HG03060 (cell line): Measurements from ENCODE around the gene UBASH3A.
A peak's percentile ranks its signal among the peaks of the same experiment; 100 is the strongest.
"Not testable (repeated sequence)": the region's sequence is repeated elsewhere in the genome, so short reads cannot be mapped to it uniquely, and the experiment has no call there.

Experiments used
- ATAC-seq: cut with Tn5 transposase; IDR thresholded peaks from one replicate; pipeline ENCODE4 v1.9.1; 2021; ENCODE audit warnings: low read depth, moderate number of reproducible peaks; ENCODE audit not compliant: unreplicated experiment

Gene UBASH3A

DNA sequence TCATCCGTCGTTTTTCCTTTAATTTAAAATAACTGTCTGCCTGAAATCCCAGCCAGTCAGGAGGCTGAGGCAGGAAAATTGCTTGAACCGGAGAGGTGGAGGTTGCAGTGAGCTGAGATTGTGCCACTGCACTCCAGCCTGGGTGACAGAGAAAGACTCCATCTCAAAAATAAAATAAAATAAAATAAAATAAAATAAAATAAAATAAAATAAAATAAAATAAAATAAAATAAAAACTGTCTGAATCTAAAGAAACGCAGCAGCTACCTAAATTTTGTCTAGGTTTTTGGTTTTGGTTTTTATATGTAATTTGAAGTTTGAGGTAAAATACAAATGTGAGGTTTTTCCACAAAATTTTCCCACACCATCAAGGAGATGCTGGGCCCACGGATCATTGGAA is 5.0 kb downstream of the UBASH3A start:
- not testable (repeated sequence) for ATAC-seq

GRCh38 chr21:42409366-42409765 is 5.7 kb downstream of the UBASH3A start:
- ATAC-seq: no peak

- no peak for ATAC-seq
Measured at GRCh38 chr21:42411197-42411869, 7.6 kb downstream of the UBASH3A start.

- no peak for ATAC-seq
Measured at GRCh38 chr21:42411891-42412635, 8.4 kb downstream of the UBASH3A start.

DNA sequence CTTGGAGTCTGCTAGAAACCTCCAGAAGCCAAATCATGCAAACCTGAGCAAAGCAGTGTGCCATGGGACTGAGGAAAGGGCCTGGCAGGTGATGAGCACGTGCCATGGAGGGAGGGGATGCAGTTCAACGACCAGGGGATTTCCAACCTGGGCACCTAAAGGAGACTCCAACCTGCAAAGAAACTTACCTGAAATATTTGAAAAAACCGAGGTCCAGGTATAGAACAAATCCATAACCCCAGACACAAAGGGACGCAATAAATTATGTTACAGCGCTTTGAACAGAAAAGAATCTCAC is 8.9 kb downstream of the UBASH3A start:
- ATAC-seq: no peak

- ATAC-seq: no peak
Measured at GRCh38 chr21:42413093-42413492, 9.4 kb downstream of the UBASH3A start.

DNA sequence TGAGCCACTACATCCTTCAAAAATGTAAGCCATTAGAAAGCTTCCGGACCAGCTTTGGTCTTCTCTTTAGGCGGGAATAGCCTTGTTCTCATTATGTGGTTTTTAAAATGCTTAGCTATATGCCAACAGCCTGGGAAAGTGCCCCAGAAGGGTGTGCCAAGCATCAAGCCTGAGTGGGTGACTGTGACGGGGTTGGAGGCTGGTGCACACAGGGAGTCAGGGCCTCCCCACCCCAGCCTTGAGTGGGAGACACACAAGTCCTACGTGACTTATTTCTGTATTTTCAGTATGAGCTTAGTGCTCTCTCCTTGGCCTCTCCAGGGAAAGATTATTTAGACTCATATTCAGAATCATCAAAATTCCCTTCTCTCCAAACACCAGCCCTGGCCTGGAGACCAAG is 9.8 kb downstream of the UBASH3A start:
- no peak for ATAC-seq

- ATAC-seq: no peak
Measured at GRCh38 chr21:42414066-42414465, 10.4 kb downstream of the UBASH3A start.

DNA sequence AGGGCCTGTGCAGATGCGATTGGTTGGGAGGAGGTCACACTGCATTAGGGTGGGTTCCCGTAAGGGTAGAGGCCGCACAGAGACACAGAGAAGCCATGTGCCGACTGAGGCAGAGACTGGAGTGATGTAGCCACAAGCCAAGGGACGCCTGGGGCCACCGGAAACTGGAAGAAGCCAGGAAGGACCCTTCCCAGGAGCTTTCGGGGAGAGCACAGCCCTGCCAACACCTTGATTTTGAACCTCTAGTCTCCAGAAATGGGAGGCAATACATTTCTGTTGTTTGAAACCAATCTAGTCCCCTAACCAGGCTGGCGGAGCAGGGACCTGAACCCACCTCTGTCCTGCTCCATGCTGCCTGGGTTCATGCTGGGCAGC is 10.8 kb downstream of the UBASH3A start:
- no peak for ATAC-seq

DNA sequence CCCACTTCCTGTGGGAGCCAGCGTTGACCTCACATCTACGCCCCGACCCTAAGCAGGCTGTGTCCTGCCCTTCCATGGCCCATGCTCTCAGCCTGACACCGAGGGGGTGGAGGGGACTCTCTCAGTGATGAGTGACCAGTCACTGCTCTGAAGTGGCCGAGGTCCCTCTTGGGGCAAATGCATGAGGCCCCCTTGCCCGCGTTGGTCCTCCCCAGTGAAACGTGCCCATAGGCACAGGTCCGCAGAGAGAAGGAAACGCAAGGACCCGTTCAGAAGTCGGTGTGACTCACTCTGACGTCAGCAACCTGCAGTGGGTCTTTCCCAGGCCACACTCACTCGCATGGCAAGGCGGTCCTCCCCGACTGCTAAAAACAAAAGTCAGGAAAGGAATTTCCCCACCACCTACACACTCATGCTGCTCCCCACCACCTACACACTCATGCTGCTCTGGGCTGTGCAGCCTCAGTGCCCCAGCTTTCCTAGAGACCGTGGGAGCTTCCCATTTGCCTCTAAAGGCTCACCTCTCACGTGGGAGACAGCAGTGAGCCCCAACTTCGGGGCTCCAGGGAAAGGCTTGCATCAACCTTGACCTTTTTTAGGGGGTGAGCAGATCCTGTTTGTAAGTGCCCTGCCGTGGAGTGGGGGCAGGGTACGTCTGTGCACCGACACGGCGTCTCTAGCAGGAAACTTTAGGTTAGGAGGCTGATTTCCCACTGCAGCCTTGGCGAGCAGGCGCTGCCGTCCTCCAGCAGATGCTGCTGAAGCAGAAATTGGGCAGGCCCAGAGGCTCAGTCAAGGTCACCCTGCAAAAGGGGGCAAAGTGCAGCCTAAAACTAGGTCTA is 11.4 kb downstream of the UBASH3A start:
- ATAC-seq: peak; percentile 81

DNA sequence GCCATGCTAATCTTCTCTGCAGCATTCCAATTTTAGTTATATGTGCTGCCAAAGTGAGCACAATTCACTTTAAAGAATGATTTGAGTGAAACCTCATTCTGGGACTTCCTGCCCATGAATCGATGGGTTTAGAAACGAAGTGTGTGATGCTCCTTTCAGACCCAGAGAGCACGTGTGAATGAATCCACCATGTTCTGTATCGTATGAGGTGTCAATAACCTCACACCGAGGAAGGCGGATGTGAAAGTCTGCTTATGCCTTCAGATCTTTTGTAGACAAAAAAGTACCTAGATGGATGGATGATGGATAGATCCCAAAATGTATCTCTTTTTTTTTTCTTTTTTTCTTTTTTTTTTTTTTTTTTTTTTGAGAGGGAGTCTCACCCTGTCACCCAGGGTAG is 13.8 kb downstream of the UBASH3A start:
- ATAC-seq: no peak

DNA sequence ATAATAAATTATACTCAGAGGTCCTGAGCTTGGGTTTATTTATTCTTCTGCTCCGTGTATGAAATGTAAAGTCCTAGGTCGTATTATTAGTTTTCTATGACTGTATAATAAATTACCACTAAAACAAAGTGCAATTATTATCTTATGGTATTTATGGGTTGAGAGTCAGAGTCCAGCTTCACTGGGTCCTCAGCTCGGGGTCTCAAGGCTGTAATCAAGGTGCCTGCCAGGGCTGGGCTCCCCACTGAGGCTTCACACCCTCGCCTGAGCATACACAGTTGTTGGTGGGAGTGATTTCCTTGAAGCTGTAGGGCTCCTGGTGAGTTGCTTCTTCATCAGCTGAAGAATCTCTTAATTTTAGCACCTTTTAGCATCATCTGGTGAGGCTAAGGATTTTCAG is 15.2 kb downstream of the UBASH3A start:
- ATAC-seq: no peak

DNA sequence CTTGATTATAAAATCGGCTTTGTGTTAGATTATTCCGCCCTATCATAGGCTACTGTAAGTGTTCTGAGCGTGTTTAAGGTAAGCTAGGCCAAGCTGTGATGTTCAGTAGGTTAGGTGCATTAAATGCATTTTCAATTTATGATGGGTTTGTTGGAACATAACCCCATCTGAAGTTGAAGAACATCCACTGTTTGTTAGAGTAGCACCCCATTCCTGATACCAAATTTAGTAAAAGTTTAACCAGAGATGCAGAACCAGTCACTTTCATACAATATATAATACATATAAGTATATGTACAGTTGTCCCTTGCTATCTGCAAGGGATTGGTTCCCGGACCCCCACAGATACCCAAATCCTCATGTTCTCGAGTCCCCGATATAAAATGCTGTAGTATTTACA is 16.1 kb downstream of the UBASH3A start:
- no peak for ATAC-seq

GRCh38 chr21:42421018-42421793 is 17.5 kb downstream of the UBASH3A start:
- ATAC-seq: no peak

DNA sequence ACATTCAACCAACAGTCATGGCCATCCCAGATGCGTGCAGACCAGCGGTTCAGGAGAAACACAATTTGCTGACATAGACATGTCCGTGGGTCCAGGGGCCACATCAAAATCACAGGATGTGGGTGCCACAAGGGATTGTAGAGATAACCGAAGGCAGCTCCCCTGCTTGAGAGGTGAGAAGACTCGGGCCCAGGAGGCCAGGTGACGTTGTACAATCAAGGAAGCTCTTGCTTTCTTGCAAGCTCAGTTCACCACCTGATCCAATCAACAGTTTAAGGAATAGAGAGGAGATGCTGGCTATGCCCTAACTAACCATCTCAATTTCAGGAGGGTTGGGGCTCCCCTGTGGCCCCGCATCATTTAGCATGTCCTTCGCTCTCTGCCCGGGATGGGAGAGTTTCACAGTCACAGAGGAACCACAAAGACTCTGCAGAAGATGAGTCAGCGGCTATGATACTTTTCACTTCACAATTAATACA is 19.5 kb downstream of the UBASH3A start:
- ATAC-seq: no peak

- ATAC-seq: no peak
Measured at GRCh38 chr21:42423685-42424084, 20.0 kb downstream of the UBASH3A start.

DNA sequence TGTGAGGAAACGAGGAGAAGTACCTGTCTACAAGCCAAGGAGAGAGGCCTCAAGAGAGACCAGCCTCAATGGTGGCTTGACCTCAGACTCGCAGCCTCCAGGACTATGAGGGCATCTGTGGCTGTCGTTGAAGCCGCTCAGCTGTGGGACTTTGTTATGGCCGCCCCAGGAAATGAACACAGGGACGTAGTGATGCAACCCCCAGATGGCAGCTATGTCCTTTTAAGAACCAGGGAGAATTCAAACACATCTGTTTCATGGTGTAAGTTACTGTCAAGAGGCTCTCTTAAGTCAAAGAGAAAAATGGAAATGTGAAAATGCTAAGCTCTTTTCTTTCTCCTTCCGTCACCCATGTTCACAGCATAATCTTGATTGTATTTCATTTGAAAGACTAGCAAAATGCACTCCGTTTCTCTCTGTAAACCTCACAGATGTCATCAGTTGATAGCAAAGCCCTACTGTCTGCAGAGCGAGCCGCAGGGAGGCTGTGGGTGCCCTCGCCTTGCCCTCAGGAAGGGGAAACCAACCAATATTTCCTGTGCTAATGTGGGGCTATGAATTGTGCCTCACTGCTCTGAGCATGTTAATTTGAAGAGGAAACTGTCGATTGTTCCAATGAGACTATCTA is 21.3 kb downstream of the UBASH3A start:
- ATAC-seq: no peak

GRCh38 chr21:42425591-42425990 is 21.9 kb downstream of the UBASH3A start:
- no peak for ATAC-seq

- ATAC-seq: no peak
Measured at GRCh38 chr21:42426424-42426823, 22.7 kb downstream of the UBASH3A start.

GRCh38 chr21:42426876-42427480 is 23.3 kb downstream of the UBASH3A start:
- ATAC-seq: no peak
